T-helper 17 cell (primary cell): ENCODE results near the gene HSBP1L1. TPM values are rescaled to one million over a fixed set of nuclear protein-coding genes. Genes with fewer than 3 reads are reported as not detected.
A peak's percentile ranks its signal among the peaks of the same experiment; 100 is the strongest.
"Not testable (repeated sequence)": the region's sequence is repeated elsewhere in the genome, so short reads cannot be mapped to it uniquely, and the experiment has no call there.

Experiments used
- ATAC-seq: fragments of 150-1000 bp; cut with Tn5 transposase; 2 replicates; pipeline ENCODE4 v1.10.0; 2021; ENCODE audit warnings: mild to moderate bottlenecking, moderate library complexity
- DNase-seq, 3 donors: peaks; one replicate each; pipeline versions ENCODE4 v3.0.0 to v3.0.0-alpha.2; 2020 to 2021
- H3K9me3 ChIP-seq: one replicate; pipeline ENCODE4 v1.7.0; 2013; ENCODE audit warnings: low read length, mild to moderate bottlenecking; ENCODE audit not compliant: control insufficient read depth, poor library complexity, severe bottlenecking
- H3K27ac Mint-ChIP-seq: one replicate; pipeline ENCODE4 v1.8.0; 2022; ENCODE audit warnings: mild to moderate bottlenecking, moderate library complexity, mixed read lengths
- H3K27me3 Mint-ChIP-seq: one replicate; pipeline ENCODE4 v1.8.0; 2022; ENCODE audit warnings: mixed read lengths
- H3K36me3 Mint-ChIP-seq: one replicate; pipeline ENCODE4 v1.8.0; 2022; ENCODE audit warnings: low read depth, mixed read lengths
- H3K4me1 Mint-ChIP-seq: one replicate; pipeline ENCODE4 v1.8.0; 2022; ENCODE audit warnings: mild to moderate bottlenecking, mixed read lengths
- H3K4me3 Mint-ChIP-seq: one replicate; pipeline ENCODE4 v1.8.0; 2022; ENCODE audit warnings: mild to moderate bottlenecking, moderate library complexity, mixed read lengths
- total RNA-seq, 4 donors: library from RNA in 2 of 4; stranded (reverse) in 2 of 4; gene quantifications; one replicate each; pipeline ENCODE4 v1.2.3 and lab custom pipeline; 2022 to 2026

Gene HSBP1L1
- total RNA-seq, 2 donors from 2014 or later, result 17.9 to 21.5 TPM

DNA sequence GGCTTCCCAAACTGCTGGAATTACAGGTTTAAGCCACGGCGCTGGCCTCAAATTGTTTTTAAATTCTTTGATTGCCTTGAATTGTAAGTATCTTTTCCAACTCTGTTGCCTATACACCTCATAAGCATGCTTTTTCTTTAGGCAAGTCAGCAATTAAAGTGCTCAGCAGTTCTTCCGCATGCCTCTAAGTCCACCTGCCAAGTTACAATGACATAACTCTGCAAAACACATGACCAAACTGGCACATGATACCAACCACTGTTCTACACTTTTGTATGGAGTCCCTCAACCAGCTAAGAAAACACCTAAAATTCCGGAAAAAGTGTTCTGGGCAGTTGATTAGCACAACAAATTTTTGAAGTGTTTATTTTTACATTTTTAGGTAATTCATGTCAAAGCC lies 18.8 kb downstream of the HSBP1L1 start:
- no peak overlapping the region for H3K27ac Mint-ChIP-seq
- DNase-seq (no peak), ATAC-seq (no peak)
- no peaks in the 10 kb centered on the region for H3K9me3 ChIP-seq
- H3K36me3 Mint-ChIP-seq, result no peaks in the 10 kb centered on the region
- H3K4me1 Mint-ChIP-seq, result peaks cover 40% of the 10 kb centered on the region
- no peak overlapping the region for H3K4me3 Mint-ChIP-seq
- no peaks in the 10 kb centered on the region for H3K27me3 Mint-ChIP-seq

- no peaks in the 10 kb centered on the region for H3K27me3 Mint-ChIP-seq
- peak overlapping the region; percentile 53 for H3K27ac Mint-ChIP-seq
- H3K9me3 ChIP-seq, result no peaks in the 10 kb centered on the region
- no peaks in the 10 kb centered on the region for H3K36me3 Mint-ChIP-seq
- no peak overlapping the region for H3K4me3 Mint-ChIP-seq
- peaks cover 40% of the 10 kb centered on the region for H3K4me1 Mint-ChIP-seq
- ATAC-seq (no peak), DNase-seq (no peak)
These were observed 19.4 kb downstream of the HSBP1L1 start for GRCh38 chr18:79983793-79984192.

DNA sequence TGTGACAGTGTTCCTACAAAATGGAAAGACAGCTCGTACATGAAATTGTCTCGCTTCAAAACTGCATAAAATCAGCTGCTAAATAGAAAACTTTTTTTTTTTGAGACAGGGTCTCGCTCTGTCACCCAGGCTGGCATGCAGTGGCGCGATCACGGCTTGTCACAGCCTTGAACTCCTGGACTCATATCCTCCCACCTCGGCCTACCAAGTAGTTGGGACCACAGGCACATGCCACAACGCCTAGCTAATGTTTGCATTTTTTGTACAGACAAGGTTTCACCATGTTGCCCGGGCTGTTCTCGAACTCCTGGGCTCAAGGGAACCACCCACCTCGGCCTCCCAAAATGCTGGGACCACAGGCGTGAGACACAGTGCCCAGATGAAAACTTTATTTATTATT lies 20.7 kb downstream of the HSBP1L1 start:
- Mint-ChIP-seq H3K4me1 (peaks cover 40% of the 10 kb centered on the region), H3K27me3 (no peaks in the 10 kb centered on the region), H3K36me3 (no peaks in the 10 kb centered on the region), H3K4me3 (no peak overlapping the region), H3K27ac (peak overlapping the region; percentile 32)
- H3K9me3 ChIP-seq, result no peaks in the 10 kb centered on the region
- no peak for DNase-seq
- no peak for ATAC-seq

DNA sequence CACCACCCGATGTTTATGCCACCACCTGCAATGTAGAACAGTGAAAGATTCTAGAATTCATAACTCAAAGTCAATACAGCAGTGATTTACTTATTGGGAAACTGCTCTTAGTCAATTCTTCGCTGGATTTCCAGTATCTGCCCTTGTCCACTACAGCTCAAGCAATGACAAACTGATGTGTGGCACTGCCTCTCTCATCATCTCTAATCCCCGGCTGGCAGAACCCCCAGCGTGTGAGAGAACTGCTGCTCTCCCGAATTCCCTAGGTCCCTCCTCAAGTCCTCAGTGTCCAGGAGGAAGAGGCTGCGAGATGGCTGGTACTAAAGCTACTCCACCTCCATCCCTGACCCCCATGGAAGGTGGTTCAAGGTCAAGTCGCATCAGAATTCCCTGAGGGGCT lies 22.3 kb downstream of the HSBP1L1 start:
- peak overlapping the region; percentile 92 for H3K27ac Mint-ChIP-seq
- no peaks in the 10 kb centered on the region for H3K36me3 Mint-ChIP-seq
- DNase-seq, result no peak
- peaks cover 37% of the 10 kb centered on the region for H3K4me1 Mint-ChIP-seq
- H3K9me3 ChIP-seq, result no peaks in the 10 kb centered on the region
- H3K4me3 Mint-ChIP-seq, result peak overlapping the region; percentile 94
- no peak for ATAC-seq
- no peaks in the 10 kb centered on the region for H3K27me3 Mint-ChIP-seq

DNA sequence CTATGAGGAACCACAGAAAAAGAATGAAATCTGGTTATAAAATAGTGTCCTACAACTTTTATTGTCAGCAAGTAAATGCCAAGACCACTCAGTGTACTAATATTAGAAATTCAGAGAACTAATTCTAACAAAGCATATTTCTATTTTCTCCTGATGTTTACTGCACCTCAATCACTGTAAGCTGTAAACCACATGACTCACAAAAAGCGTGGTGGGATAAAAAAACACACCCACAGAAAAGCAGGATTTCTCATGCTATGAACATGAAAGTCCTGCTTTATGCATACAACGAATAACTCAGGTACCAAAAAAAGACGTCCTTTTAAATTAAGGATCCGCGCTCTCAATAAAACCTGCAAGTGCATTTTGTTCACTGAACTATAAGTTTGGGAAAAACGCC lies 23.1 kb downstream of the HSBP1L1 start:
- peak overlapping the region; percentile 94 for H3K4me3 Mint-ChIP-seq
- H3K27me3 Mint-ChIP-seq, result no peaks in the 10 kb centered on the region

GRCh38 chr18:79988071-79988450 lies 23.6 kb downstream of the HSBP1L1 start:
- H3K36me3 Mint-ChIP-seq, result no peaks in the 10 kb centered on the region
- H3K4me3 Mint-ChIP-seq, result peak overlapping the region; percentile 94
- peak overlapping the region; percentile 92 for H3K27ac Mint-ChIP-seq
- peak; percentile 46 to 56 (median 48) for DNase-seq
- H3K4me1 Mint-ChIP-seq, result peaks cover 28% of the 10 kb centered on the region
- H3K9me3 ChIP-seq, result no peaks in the 10 kb centered on the region
- no peaks in the 10 kb centered on the region for H3K27me3 Mint-ChIP-seq
- peak; percentile 75 for ATAC-seq

More for the DNA sequence above, 23.1 kb downstream of the HSBP1L1 start:
- Mint-ChIP-seq H3K4me1 (peaks cover 29% of the 10 kb centered on the region), H3K36me3 (no peaks in the 10 kb centered on the region), H3K27ac (peak overlapping the region; percentile 92)
- H3K9me3 ChIP-seq, result no peaks in the 10 kb centered on the region
- DNase-seq (no peak), ATAC-seq (no peak)

DNA sequence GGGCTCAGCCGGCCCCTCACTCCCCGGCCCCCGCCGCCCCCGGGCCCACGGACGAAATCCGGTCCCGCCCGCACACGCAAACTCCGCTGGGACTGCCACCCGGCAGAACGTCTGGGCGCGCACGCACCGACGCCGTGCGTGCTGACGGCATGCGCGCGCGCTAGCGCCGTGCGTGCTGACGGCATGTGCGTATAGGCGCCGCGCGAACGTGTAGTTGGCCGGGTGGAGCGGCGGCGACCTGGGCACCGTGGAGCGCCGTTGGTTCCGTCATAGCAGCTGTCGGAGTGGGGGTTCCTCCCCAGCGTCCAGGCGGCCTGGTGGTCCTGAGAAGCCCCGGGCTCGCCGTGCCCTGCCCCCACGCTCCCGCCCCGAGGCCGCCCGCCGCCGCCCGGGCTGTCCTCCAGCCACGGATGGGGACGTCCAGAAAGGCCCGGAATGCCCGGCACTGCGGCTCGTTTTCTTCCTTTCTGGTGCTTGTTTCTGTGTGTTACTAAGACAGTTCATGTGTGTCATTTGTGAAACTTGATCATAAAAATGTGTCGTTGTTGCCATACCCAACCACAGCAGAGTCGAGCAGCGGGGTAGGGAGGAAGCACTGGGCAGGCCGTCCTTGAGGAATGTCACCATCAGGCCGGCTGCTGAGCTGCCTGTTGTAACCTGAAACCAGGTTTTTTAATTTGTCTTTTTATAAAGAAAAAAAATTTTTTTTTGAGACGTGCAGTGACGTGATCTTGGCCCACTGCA lies 24.2 kb downstream of the HSBP1L1 start, which contains the start of gene TXNL4A:
Gene TXNL4A (minus strand): TSS at position 113 of the 744 bp plus-strand sequence. CDS start 171 bp downstream, outside the sequence.
- H3K4me1 Mint-ChIP-seq, result peaks cover 23% of the 10 kb centered on the region

GRCh38 chr18:79989195-79989497 lies 24.7 kb downstream of the HSBP1L1 start:
- DNase-seq (no peak), ATAC-seq (no peak)
- H3K9me3 ChIP-seq, result no peaks in the 10 kb centered on the region
- Mint-ChIP-seq H3K36me3 (no peaks in the 10 kb centered on the region), H3K27ac (peak overlapping the region; percentile 91), H3K27me3 (no peaks in the 10 kb centered on the region), H3K4me1 (peaks cover 19% of the 10 kb centered on the region), H3K4me3 (peak overlapping the region; percentile 94)

More for the DNA sequence above, 24.2 kb downstream of the HSBP1L1 start, which contains the start of gene TXNL4A:
- Mint-ChIP-seq H3K27me3 (no peaks in the 10 kb centered on the region), H3K4me3 (peak within 1 kb of the TSS; percentile 94), H3K36me3 (no peaks in the 10 kb centered on the region), H3K27ac (peak within 1 kb of the TSS; percentile 92)
- DNase-seq (peak; percentile 71 to 81 (median 73)), ATAC-seq (peak; percentile 96)
- H3K9me3 ChIP-seq, result no peaks in the 10 kb centered on the region

DNA sequence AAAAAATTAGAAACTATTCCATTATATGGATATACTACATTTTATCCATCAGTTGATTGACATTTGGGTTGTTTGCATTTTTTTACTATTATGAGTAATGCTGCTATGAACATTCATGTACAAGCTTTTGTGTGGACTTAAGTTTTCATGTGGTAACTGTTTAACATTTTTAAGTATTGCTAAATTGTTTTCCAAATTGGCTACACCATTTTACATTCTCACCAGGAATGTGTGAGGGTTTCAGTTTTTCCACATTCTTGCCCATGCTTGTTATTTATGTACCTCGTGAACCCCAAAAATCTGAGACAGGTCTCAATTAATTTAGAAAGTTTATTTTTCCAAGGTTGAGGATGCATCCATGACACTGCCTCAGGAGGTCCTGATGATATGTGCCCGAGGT lies 27.1 kb downstream of the HSBP1L1 start:
- no peaks in the 10 kb centered on the region for H3K9me3 ChIP-seq
- ATAC-seq (no peak), DNase-seq (no peak)
- Mint-ChIP-seq H3K36me3 (no peaks in the 10 kb centered on the region), H3K4me3 (no peak overlapping the region), H3K27ac (no peak overlapping the region), H3K27me3 (no peaks in the 10 kb centered on the region), H3K4me1 (peaks cover 10% of the 10 kb centered on the region)

DNA sequence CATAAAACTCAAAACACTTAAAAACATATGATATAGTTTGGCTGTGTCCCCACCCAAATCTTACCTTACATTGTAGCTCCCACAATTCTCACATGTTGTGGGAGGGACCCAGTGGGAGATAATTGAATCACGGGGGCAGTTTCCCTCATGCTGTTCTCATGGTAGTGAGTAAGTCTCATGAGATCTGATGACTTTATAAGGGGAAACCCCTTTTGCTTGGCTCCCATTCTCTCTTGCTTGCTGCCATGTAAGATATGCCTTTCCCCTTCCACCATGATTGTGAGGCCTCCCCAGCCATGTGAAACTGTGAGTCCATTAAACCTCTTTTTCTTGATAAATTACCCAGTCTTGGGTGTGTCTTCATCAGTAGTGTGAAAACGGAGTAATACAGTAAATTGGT lies 35.3 kb downstream of the HSBP1L1 start:
- not testable (repeated sequence) for H3K36me3 Mint-ChIP-seq, H3K4me3 Mint-ChIP-seq, DNase-seq, H3K27ac Mint-ChIP-seq, H3K4me1 Mint-ChIP-seq, H3K9me3 ChIP-seq, ATAC-seq, H3K27me3 Mint-ChIP-seq

- DNase-seq (no peak), ATAC-seq (no peak)
- H3K36me3 Mint-ChIP-seq, result peaks cover 4% of the 10 kb centered on the region
- H3K27me3 Mint-ChIP-seq, result no peaks in the 10 kb centered on the region
- no peak overlapping the region for H3K4me3 Mint-ChIP-seq
- no peak overlapping the region for H3K27ac Mint-ChIP-seq
- no peaks in the 10 kb centered on the region for H3K4me1 Mint-ChIP-seq
- no peaks in the 10 kb centered on the region for H3K9me3 ChIP-seq
These were observed 36.4 kb downstream of the HSBP1L1 start for GRCh38 chr18:80000877-80001276.

GRCh38 chr18:80002468-80002867 lies 38.0 kb downstream of the HSBP1L1 start:
- Mint-ChIP-seq H3K4me3 (no peak overlapping the region), H3K27me3 (no peaks in the 10 kb centered on the region), H3K4me1 (no peaks in the 10 kb centered on the region), H3K36me3 (peaks cover 4% of the 10 kb centered on the region), H3K27ac (no peak overlapping the region)
- H3K9me3 ChIP-seq, result no peaks in the 10 kb centered on the region
- ATAC-seq, result no peak
- no peak for DNase-seq

DNA sequence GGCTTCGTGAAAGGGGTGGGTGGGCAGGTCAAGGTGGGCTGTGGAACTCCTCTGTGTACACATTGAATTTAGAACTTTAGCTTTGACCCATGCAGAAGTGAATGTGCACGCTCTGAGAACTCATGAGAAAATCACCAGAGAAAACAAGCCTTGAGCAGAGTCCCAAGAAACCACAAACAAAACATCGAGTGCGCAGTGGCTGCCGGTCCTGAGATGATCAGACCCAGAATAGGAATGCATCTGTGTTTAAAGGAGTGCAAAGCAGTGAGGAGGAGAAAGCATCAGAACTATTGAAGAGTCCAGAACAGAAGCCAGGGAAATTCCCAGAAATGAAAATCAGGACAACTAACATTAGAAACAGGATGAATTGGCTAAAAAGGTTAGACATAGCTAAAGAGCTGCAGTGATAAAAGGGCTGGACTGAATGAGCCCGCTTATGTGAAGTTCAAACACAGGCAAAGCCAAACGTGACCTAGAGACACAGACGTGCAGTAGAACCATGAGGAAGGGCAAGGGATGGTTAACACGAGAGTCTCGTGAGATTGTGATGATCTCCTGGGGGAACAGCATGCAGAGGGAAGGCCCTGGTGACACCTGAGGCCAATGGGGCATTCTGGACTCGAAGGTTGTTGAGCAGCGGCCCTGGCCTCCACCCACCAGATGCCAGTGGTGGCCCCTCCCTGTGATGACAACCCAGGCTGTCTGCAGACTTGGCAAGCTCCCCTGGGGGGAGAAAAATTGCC lies 40.3 kb downstream of the HSBP1L1 start:
- no peak for DNase-seq
- H3K4me3 Mint-ChIP-seq, result no peak overlapping the region
- H3K27me3 Mint-ChIP-seq, result no peaks in the 10 kb centered on the region
- H3K9me3 ChIP-seq, result no peaks in the 10 kb centered on the region
- H3K4me1 Mint-ChIP-seq, result no peaks in the 10 kb centered on the region
- ATAC-seq, result no peak
- no peak overlapping the region for H3K27ac Mint-ChIP-seq
- H3K36me3 Mint-ChIP-seq, result peaks cover 4% of the 10 kb centered on the region
